K562 (cell line): ENCODE results near the gene TREH. TPM values are rescaled to one million over a fixed set of nuclear protein-coding genes. Genes with fewer than 3 reads are reported as not detected.

ENCODE experiments used
- CGGBP1 ChIP-seq: fragments of 250-450 bp; sonication (Bioruptor Pico); IDR thresholded peaks from 2 replicates; pipeline ENCODE4 v1.9.0; 2021; ENCODE audit warnings: mild to moderate bottlenecking
- DACH1 ChIP-seq: fragments of 450-650 bp; IDR thresholded peaks from 2 replicates; pipeline ENCODE4 v1.6.1; 2018; ENCODE audit not compliant: partially characterized antibody
- E2F6 ChIP-seq, 2 experiments: IDR thresholded peaks; 2 replicates each; pipeline ENCODE4 v1.6.1; 2011; ENCODE audit warnings: borderline replicate concordance in 1 of 2, control low read depth in 1 of 2, low read depth in 1 of 2, low read length in 1 of 2, mild to moderate bottlenecking in 1 of 2, mixed read lengths in 1 of 2, moderate library complexity in 1 of 2; ENCODE audit not compliant: insufficient read depth in 1 of 2, insufficient read length in 1 of 2, poor library complexity in 1 of 2, severe bottlenecking in 1 of 2; ENCODE audit errors: extremely low read depth in 1 of 2
- GABPB2 ChIP-seq: fragments of 250-450 bp; sonication (Bioruptor Pico); conservative IDR thresholded peaks from 2 replicates; pipeline ENCODE4 v1.5.1; 2021; ENCODE audit warnings: mild to moderate bottlenecking
- HDAC3 ChIP-seq: fragments of 450-650 bp; IDR thresholded peaks from 2 replicates; pipeline ENCODE4 v1.6.1; 2018; ENCODE audit warnings: borderline replicate concordance, mild to moderate bottlenecking, moderate library complexity; ENCODE audit not compliant: partially characterized antibody
- HMGN3 ChIP-seq: IDR thresholded peaks from 2 replicates; pipeline ENCODE4 v1.6.1; 2011; ENCODE audit warnings: borderline replicate concordance, low read depth, mild to moderate bottlenecking, mixed read lengths, low read length; ENCODE audit not compliant: insufficient read length; ENCODE audit errors: extremely low read depth
- KLF6 ChIP-seq: fragments of 250-450 bp; sonication (Bioruptor Pico); IDR thresholded peaks from 2 replicates; pipeline ENCODE4 v1.4.0; 2020; ENCODE audit warnings: mild to moderate bottlenecking, moderate library complexity, borderline replicate concordance
- RCOR1 ChIP-seq, 2 experiments: IDR thresholded peaks; 2 replicates each; pipeline ENCODE4 v1.6.1; 2012; ENCODE audit warnings: low read depth in 2 of 2, low read length in 2 of 2, borderline replicate concordance in 1 of 2, improper control_type of control experiment in 1 of 2
- SMAD4 ChIP-seq: fragments of 250-450 bp; sonication (Bioruptor Pico); conservative IDR thresholded peaks from 2 replicates; pipeline ENCODE4 v1.8.0; 2021; ENCODE audit warnings: inconsistent platforms, mild to moderate bottlenecking, moderate library complexity
- SNIP1 ChIP-seq: fragments of 450-650 bp; IDR thresholded peaks from 2 replicates; pipeline ENCODE4 v1.7.1; 2017; ENCODE audit warnings: low read depth, mild to moderate bottlenecking
- TAL1 ChIP-seq: fragments of 450-650 bp; IDR thresholded peaks from 2 replicates; pipeline ENCODE4 v1.6.1; 2016; ENCODE audit warnings: mild to moderate bottlenecking
- TEAD2 ChIP-seq: fragments of 450-650 bp; IDR thresholded peaks from 2 replicates; pipeline ENCODE4 v1.6.1; 2016; ENCODE audit warnings: missing genetic modification characterization, control low read depth, missing compliant biosample characterization
- UBTF ChIP-seq, 2 experiments: IDR thresholded peaks; 2 replicates each; pipeline ENCODE4 v1.6.1; 2012; ENCODE audit warnings: improper control_type of control experiment in 2 of 2, low read depth in 2 of 2, low read length in 2 of 2, borderline replicate concordance in 1 of 2
- ZNF232 ChIP-seq: sonication (generic); formaldehyde crosslinking; IDR thresholded peaks from 2 replicates; pipeline ENCODE4 v1.8.0; 2022; ENCODE audit warnings: mild to moderate bottlenecking, missing genetic modification reagents
- ZNF316 ChIP-seq: fragments of 450-650 bp; IDR thresholded peaks from 2 replicates; pipeline ENCODE4 v1.6.1; 2016
- polyA plus RNA-seq, 8 experiments: library from polyadenylated mRNA; depleted of rRNA in 4 of 8; stranded (reverse) in 5 of 8; unstranded in 3 of 8; fragments of >200 nt; fragmentation: Nextera tagmentation in 2 of 8; fragmentation: Illumina TruSeq in 1 of 8; extraction: Ambion mirVana in 2 of 8; extraction: Trizol in 1 of 8; gene quantifications; 2 replicates each; pipeline versions ENCODE4 v1.2.1 to v1.2.3, GENCODE V29; 2011 to 2014; ENCODE audit warnings: inconsistent platforms in 1 of 8, missing spikeins in 1 of 8
- total RNA-seq, 7 experiments: library from RNA; depleted of rRNA in 6 of 7; stranded (reverse); fragments of >200 nt in 6 of 7; fragmentation: Illumina TruSeq in 2 of 7; extraction: Trizol in 2 of 7; gene quantifications; 2 replicates each; pipeline versions ENCODE4 v1.2.1 to v1.2.3, GENCODE V29; 2011 to 2021; ENCODE audit warnings: low replicate concordance in 1 of 7

Gene TREH
- total and polyA plus RNA-seq, 9 of the 15 experiments (the other 6 are each of a cell fraction or from before 2014, with no cell fraction given) = 0.09 to 0.20 (median 0.11) TPM; not detected in 6

GRCh38 chr11:118608360-118609227 lies 70.9 kb downstream of the TREH start (continued):
- TF ChIP-seq KLF6 (CRISPR knock-in tag) = 0 out of 2 replicates have a peak, but pooled peaks have one; percentile 59
- peak in 1 of 2 experiments; percentile 27; a peak in 2 of 4 replicates for TF ChIP-seq RCOR1 (IDR thresholded peaks at IDR 0.05; ENCODE audit: borderline replicate concordance in 1 of 2, low read depth in 2 of 2, low read length in 2 of 2)
- peak; percentile 93 to 94 for TF ChIP-seq E2F6 (IDR thresholded peaks at IDR 0.05; ENCODE audit: borderline replicate concordance in 1 of 2, extremely low read depth in 1 of 2, insufficient read depth in 1 of 2, insufficient read length in 1 of 2, low read depth in 1 of 2, low read length in 1 of 2, poor library complexity in 1 of 2, severe bottlenecking in 1 of 2)
- no peak for TF ChIP-seq SNIP1
- no peak for TF ChIP-seq HDAC3
- TF ChIP-seq TEAD2 (tag) = no peak
- 0 out of 2 replicates have a peak, but pooled peaks have one; percentile 16 for TF ChIP-seq ZNF232 (CRISPR knock-in tag)
- no peak for TF ChIP-seq DACH1
- TF ChIP-seq SMAD4 (CRISPR knock-in tag) = peak; percentile 83
- TF ChIP-seq UBTF (IDR thresholded peaks at IDR 0.05; ENCODE audit: borderline replicate concordance in 1 of 2, low read depth in 2 of 2, low read length in 2 of 2) = peak; percentile 75 to 96; a peak in 3 of 4 replicates
- TF ChIP-seq GABPB2 (CRISPR knock-in tag) = no peak
- TF ChIP-seq HMGN3 = peak; percentile 90
- peak; percentile 10; the same call in 1 of the 2 replicates for TF ChIP-seq ZNF316
- no peak for TF ChIP-seq TAL1
- TF ChIP-seq CGGBP1 (CRISPR knock-in tag) = no peak
